Glutamatergic neuron (in vitro differentiated cells): ENCODE results near the gene STXBP1. TPM values are rescaled to one million over a fixed set of nuclear protein-coding genes. Genes with fewer than 3 reads are reported as not detected.
"Not testable (repeated sequence)": the region's sequence is repeated elsewhere in the genome, so short reads cannot be mapped to it uniquely, and the experiment has no call there.

Experiments
- DNase-seq: peaks from one replicate; pipeline ENCODE4 v3.0.0; 2022
- H3K27ac Mint-ChIP-seq: one replicate; pipeline ENCODE4 v1.8.0; 2020; ENCODE audit warnings: mild to moderate bottlenecking, mixed read lengths, inconsistent platforms; ENCODE audit not compliant: unreplicated experiment
- H3K27me3 Mint-ChIP-seq: one replicate; pipeline ENCODE4 v1.8.0; 2020; ENCODE audit warnings: mild to moderate bottlenecking, moderate library complexity, mixed read lengths, inconsistent platforms; ENCODE audit not compliant: unreplicated experiment
- H3K36me3 Mint-ChIP-seq: one replicate; pipeline ENCODE4 v1.8.0; 2020; ENCODE audit warnings: mild to moderate bottlenecking, mixed read lengths, inconsistent platforms; ENCODE audit not compliant: unreplicated experiment
- H3K4me1 Mint-ChIP-seq: one replicate; pipeline ENCODE4 v1.8.0; 2020; ENCODE audit warnings: mild to moderate bottlenecking, low read depth, mixed read lengths, inconsistent platforms; ENCODE audit not compliant: unreplicated experiment
- H3K4me3 Mint-ChIP-seq: one replicate; pipeline ENCODE4 v1.8.0; 2020; ENCODE audit warnings: mild to moderate bottlenecking, mixed read lengths, inconsistent platforms; ENCODE audit not compliant: unreplicated experiment
- H3K9me3 Mint-ChIP-seq: one replicate; pipeline ENCODE4 v1.8.0; 2020; ENCODE audit warnings: mild to moderate bottlenecking, moderate library complexity, mixed read lengths, inconsistent platforms; ENCODE audit not compliant: unreplicated experiment
- total RNA-seq: library from RNA; stranded (reverse); fragmentation: NEBNext Ultra II Directional; extraction: Animal tissue kit (Norgen Biotek cat#: 25700); gene quantifications from one replicate; pipeline ENCODE4 v1.2.1, GENCODE V29; 2021; ENCODE audit not compliant: unreplicated experiment
- TF ChIP-seq, protein P1 (sequence below): fragments of 200-600 bp; sonication (generic); IDR thresholded peaks from one replicate; pipeline ENCODE4 v1.5.0; 2021; ENCODE audit not compliant: partially characterized antibody, unreplicated experiment

Gene STXBP1
- total RNA-seq, 1 donor from 2014 or later: 402 TPM

DNA sequence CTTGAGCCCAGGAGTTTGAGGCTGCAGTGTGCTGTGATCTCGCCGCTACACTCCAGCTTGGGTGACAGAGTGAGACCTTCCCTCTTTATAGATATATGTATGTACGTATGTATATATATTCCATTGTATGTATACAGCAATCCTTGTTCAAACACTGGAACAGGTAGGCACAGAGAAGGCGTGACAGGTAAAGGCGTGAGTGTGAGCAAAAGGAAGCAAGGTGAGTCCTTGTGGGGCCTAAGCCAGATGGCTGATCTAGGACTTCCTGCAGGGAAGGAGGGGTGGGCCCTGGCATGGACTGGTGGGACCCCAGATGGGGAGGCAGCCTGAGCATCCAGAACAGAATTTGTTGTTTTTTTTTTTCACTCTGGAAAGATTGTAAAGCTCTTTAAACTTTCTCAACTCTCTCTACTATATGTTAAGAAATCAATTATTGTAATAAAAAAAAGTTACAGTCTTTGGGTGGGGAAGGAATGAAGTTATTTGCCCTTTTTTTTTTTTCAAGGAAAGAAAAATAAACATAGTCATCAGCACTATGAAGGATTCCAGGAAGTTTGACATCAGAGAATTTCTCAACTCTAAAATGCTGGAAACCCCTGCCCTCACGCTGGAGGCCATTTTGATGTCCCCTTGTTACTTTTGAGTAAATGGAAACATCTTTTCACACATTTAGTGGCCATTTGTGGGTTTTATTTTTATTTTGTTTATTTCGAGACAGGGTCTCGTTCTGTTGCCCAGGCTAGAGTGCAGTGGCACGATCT is 38.9 kb upstream of the STXBP1 start:
- H3K4me3 Mint-ChIP-seq: no peak overlapping the region
- no peaks in the 10 kb centered on the region for H3K36me3 Mint-ChIP-seq
- no peak for DNase-seq
- H3K27me3 Mint-ChIP-seq: peaks cover 2% of the 10 kb centered on the region
- TF ChIP-seq, protein P1, sequence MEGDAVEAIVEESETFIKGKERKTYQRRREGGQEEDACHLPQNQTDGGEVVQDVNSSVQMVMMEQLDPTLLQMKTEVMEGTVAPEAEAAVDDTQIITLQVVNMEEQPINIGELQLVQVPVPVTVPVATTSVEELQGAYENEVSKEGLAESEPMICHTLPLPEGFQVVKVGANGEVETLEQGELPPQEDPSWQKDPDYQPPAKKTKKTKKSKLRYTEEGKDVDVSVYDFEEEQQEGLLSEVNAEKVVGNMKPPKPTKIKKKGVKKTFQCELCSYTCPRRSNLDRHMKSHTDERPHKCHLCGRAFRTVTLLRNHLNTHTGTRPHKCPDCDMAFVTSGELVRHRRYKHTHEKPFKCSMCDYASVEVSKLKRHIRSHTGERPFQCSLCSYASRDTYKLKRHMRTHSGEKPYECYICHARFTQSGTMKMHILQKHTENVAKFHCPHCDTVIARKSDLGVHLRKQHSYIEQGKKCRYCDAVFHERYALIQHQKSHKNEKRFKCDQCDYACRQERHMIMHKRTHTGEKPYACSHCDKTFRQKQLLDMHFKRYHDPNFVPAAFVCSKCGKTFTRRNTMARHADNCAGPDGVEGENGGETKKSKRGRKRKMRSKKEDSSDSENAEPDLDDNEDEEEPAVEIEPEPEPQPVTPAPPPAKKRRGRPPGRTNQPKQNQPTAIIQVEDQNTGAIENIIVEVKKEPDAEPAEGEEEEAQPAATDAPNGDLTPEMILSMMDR: no peak
- peaks cover 2% of the 10 kb centered on the region for H3K9me3 Mint-ChIP-seq
- H3K4me1 Mint-ChIP-seq: peaks cover 3% of the 10 kb centered on the region
- H3K27ac Mint-ChIP-seq: no peak overlapping the region

DNA sequence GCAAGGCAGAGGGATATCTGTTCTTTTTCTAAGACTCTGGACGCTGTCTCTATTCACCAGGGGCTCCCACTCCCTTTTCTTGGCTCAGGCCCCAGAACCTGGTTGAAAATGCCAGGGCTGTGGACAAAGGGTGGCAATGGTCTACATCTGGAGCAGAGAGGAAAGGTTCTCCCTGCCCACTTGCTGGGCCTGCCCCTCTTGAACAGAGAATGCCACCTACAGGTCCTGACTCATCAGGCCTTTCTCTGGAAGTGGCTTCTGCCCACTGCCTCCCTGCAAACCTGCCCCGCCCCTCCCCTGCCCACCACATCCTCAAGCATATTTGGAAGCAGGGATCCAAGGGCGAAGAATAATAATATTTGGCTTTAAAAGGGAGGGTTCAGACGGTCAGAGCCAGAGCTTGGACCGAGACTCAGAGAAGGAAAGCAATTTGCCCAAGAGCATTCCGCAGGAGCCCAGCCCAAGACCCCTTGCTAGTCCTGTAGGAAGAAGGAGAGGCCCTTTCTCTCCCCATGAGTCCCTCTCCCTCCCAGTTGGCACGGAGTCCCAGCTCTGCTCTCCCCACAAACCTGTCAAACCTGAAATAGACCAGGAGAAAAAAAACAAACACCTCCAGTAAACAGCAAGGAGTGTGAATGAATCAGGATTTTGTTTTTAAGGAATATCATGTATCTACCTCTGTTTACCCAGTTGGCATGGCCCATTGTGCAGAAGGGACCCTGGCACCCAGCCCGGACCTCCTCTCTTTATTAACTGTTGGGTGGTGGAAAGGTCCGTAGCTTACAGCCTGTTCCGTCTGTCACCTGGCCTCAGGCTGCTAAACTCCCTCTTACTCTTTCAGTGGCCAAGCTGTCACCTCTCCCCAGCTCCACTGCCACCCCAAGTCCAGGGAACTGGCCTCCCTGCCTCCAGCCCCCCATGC is 37.7 kb upstream of the STXBP1 start:
- Mint-ChIP-seq H3K9me3 (peaks cover 2% of the 10 kb centered on the region), H3K4me1 (peaks cover 9% of the 10 kb centered on the region), H3K27ac (no peak overlapping the region), H3K36me3 (no peaks in the 10 kb centered on the region), H3K4me3 (no peak overlapping the region), H3K27me3 (peaks cover 4% of the 10 kb centered on the region)
- TF ChIP-seq, protein P1: no peak
- DNase-seq: no peak

DNA sequence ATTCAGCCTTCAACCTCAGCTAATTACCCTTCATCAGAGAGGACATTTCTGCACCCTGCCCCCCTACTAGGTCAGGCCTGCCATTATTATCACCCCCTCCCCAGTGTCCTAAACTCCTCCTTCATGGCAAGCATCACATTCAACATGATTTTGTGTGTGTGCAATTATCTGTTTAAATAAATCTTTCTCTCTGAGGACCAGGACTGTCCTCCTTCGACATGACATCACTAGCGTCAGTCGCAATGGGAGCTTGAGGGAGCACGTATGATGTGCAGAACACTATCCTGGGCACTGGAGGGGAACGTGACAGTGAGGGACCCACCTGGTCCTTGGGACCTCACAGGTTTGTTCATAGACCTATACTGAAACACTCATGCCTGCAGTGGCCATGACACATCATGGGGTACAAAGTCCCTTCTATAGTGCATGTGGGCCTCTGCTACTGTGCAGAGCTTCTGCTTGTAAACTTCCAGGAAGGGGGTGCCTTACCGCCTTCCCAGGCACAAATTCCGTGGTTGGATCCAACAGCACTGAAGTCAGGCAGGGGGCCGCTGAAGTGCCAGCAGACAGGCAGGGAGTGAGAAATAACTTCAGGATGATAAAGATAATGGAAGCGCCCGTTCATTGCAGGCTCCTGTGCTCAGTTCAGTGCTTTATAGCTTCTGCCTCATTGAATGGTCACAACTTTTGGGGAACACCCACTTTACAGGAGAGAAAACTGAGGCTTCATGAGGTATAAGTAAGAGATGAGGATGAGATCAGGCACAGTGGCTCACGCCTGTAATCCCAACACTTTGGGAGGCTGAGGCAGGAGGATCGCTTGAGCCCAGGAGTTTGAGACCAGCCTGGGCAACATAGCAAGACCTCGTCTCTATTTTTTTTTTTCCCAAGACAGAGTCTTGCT is 36.0 kb upstream of the STXBP1 start:
- Mint-ChIP-seq H3K4me1 (peaks cover 8% of the 10 kb centered on the region), H3K36me3 (no peaks in the 10 kb centered on the region), H3K4me3 (no peak overlapping the region), H3K27ac (no peak overlapping the region), H3K27me3 (peaks cover 6% of the 10 kb centered on the region), H3K9me3 (peaks cover 4% of the 10 kb centered on the region)
- DNase-seq: no peak
- TF ChIP-seq, protein P1: no peak

DNA sequence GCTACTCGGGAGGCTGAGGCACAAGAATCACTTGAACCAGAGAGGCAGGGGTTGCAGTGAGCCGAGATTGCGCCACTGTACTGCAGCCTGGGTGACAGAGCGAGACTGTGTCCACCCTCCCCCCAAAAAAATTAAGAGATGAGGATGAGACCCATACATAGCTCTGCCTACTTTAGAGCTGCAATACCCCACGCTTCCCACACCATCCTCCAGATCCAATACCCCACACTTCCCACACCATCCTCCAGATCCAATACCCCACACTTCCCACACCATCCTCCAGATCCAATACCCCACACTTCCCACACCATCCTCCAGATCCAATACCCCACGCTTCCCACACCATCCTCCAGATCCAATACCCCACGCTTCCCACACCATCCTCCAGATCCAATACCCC is 34.9 kb upstream of the STXBP1 start:
- not testable (repeated sequence) for DNase-seq, H3K4me1 Mint-ChIP-seq, H3K4me3 Mint-ChIP-seq, H3K9me3 Mint-ChIP-seq, H3K36me3 Mint-ChIP-seq, H3K27ac Mint-ChIP-seq, H3K27me3 Mint-ChIP-seq

DNA sequence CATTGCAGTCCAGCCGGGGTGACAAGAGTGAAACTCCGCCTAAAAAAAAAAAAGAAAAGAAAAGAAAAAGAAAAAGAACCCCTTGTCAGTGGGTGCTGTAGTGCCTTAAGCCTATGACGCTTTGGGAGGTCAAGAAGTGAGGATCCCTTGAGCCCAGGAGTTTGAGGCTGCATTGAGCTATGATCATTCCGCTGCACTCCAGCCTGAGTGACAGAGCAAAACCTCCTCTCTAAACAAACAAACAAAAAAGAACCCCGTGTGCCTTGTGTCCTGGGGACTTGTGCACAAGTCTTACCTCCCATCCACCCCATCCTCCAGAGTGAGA is 33.5 kb upstream of the STXBP1 start:
- Mint-ChIP-seq H3K27me3 (peaks cover 4% of the 10 kb centered on the region), H3K4me1 (peaks cover 8% of the 10 kb centered on the region), H3K9me3 (peaks cover 4% of the 10 kb centered on the region), H3K4me3 (no peak overlapping the region), H3K36me3 (no peaks in the 10 kb centered on the region), H3K27ac (peak overlapping the region; percentile 92)
- TF ChIP-seq, protein P1: no peak
- DNase-seq: no peak
